Umbilical cord (tissue), 2 donors: ENCODE results near the gene SEC24B. TPM values are rescaled to one million over a fixed set of nuclear protein-coding genes. Genes with fewer than 3 reads are reported as not detected.
A peak's percentile ranks its signal among the peaks of the same experiment; 100 is the strongest.
"Not testable (repeated sequence)": the region's sequence is repeated elsewhere in the genome, so short reads cannot be mapped to it uniquely, and the experiment has no call there.

Experiments
- DNase-seq: peaks from one replicate; pipeline ENCODE4 v3.0.0-alpha.2; 2015; ENCODE audit warnings: low spot score
- total RNA-seq: library from RNA; depleted of rRNA; stranded (reverse); fragments of >200 nt; gene quantifications from one replicate; pipeline ENCODE4 v1.2.3, GENCODE V29; 2014; ENCODE audit warnings: low replicate concordance; ENCODE audit not compliant: insufficient read depth

SEC24B gene
- total RNA-seq, 1 donor from 2014 or later = 10.4 TPM

- peak; percentile 15 for DNase-seq
Measured at GRCh38 chr4:109576462-109576861, 142.8 kb downstream of the SEC24B start.

GRCh38 chr4:109578846-109579245, 145.2 kb downstream of the SEC24B start:
- DNase-seq = no peak

GRCh38 chr4:109579997-109580396, 146.4 kb downstream of the SEC24B start:
- not testable (repeated sequence) for DNase-seq

GRCh38 chr4:109588176-109588575, 154.6 kb downstream of the SEC24B start:
- no peak for DNase-seq

- DNase-seq = peak; percentile 27
Measured at GRCh38 chr4:109589119-109589518, 155.5 kb downstream of the SEC24B start.

- DNase-seq = no peak
Measured at GRCh38 chr4:109589605-109590004, 156.0 kb downstream of the SEC24B start.

Other genes starting within 250 kb of the SEC24B start
- 32.5 TPM for gene COL25A1, start 131.2 kb upstream of the SEC24B start, total RNA-seq
- 19.0 TPM for gene MCUB, start 126.4 kb downstream of the SEC24B start, total RNA-seq